Neural cell (in vitro differentiated cells): Measurements from ENCODE around the gene OR56A5. TPM values are rescaled to one million over a fixed set of nuclear protein-coding genes. Genes with fewer than 3 reads are reported as not detected.

ENCODE experiments used
- H2AFZ ChIP-seq: fragments of 200-600, 300-800 bp; sonication (generic), shearing (Covaris generic); 2 replicates; pipeline ENCODE4 v1.6.0; 2014; ENCODE audit warnings: low read depth, mild to moderate bottlenecking, antibody characterized with exemption, low read length, moderate library complexity
- H3F3A ChIP-seq: fragments of 200-600 bp; shearing (Covaris generic); 2 replicates; pipeline ENCODE4 v1.6.1; 2016; ENCODE audit warnings: mild to moderate bottlenecking, moderate library complexity, mixed read lengths, antibody characterized with exemption, low read length; ENCODE audit not compliant: insufficient read depth, poor library complexity, severe bottlenecking
- H3K27ac ChIP-seq: fragments of 200-600, 300-800 bp; sonication (generic), shearing (Covaris generic); 2 replicates; pipeline ENCODE4 v1.5.1; 2014; ENCODE audit warnings: mild to moderate bottlenecking, low read length, moderate library complexity
- H3K27me3 ChIP-seq: fragments of 300-800, 200-600 bp; sonication (generic), shearing (Covaris generic); 2 replicates; pipeline ENCODE4 v1.6.0; 2014; ENCODE audit warnings: mild to moderate bottlenecking, low read depth, low read length, moderate library complexity; ENCODE audit not compliant: insufficient read depth
- H3K36me3 ChIP-seq: fragments of 300-800, 200-600 bp; sonication (generic), shearing (Covaris generic); 2 replicates; pipeline ENCODE4 v1.5.1; 2014; ENCODE audit warnings: mild to moderate bottlenecking, antibody characterized with exemption, low read length, moderate library complexity; ENCODE audit not compliant: insufficient read depth
- H3K4me2 ChIP-seq: fragments of 300-800, 200-600 bp; sonication (generic), shearing (Covaris generic); 2 replicates; pipeline ENCODE4 v1.6.0; 2014; ENCODE audit warnings: mild to moderate bottlenecking, low read length
- H3K4me3 ChIP-seq: fragments of 300-800, 200-600 bp; sonication (generic), shearing (Covaris generic); 2 replicates; pipeline ENCODE4 v1.5.1; 2014; ENCODE audit warnings: mild to moderate bottlenecking, low read length, moderate library complexity
- H3K79me2 ChIP-seq: fragments of 200-600 bp; shearing (Covaris generic); replicated peaks from 2 replicates; pipeline ENCODE4 v1.6.0; 2014; ENCODE audit warnings: mild to moderate bottlenecking, low read length, moderate library complexity; ENCODE audit not compliant: insufficient read depth
- H3K9ac ChIP-seq: fragments of 300-800, 200-600 bp; sonication (generic), shearing (Covaris generic); 2 replicates; pipeline ENCODE4 v1.6.1; 2016; ENCODE audit warnings: mild to moderate bottlenecking, low read length, mixed read lengths
- H3K9me2 ChIP-seq: fragments of 200-600 bp; shearing (Covaris generic); 2 replicates; pipeline ENCODE4 v1.6.1; 2016; ENCODE audit warnings: mild to moderate bottlenecking, low read length, mixed read lengths; ENCODE audit not compliant: insufficient read depth
- H3K9me3 ChIP-seq: fragments of 200-600, 300-800 bp; sonication (generic), shearing (Covaris generic); 2 replicates; pipeline ENCODE4 v1.6.1; 2016; ENCODE audit warnings: mild to moderate bottlenecking, mixed run types, low read length, moderate library complexity, mixed read lengths
- H4K20me1 ChIP-seq: fragments of 200-600 bp; shearing (Covaris generic); 2 replicates; pipeline ENCODE4 v1.6.1; 2016; ENCODE audit warnings: mild to moderate bottlenecking, mixed run types; ENCODE audit not compliant: insufficient read depth
- CTCF ChIP-seq: fragments of 450-650 bp; IDR thresholded peaks from 2 replicates; pipeline ENCODE4 v1.5.1; 2014; ENCODE audit warnings: antibody characterized with exemption, mild to moderate bottlenecking, moderate library complexity; ENCODE audit not compliant: poor library complexity, severe bottlenecking
- EP300 ChIP-seq: fragments of 450-650 bp; conservative IDR thresholded peaks from 2 replicates; pipeline ENCODE4 v1.6.1; 2014; ENCODE audit warnings: antibody characterized with exemption, mild to moderate bottlenecking, moderate library complexity; ENCODE audit not compliant: poor library complexity, severe bottlenecking
- EZH2 ChIP-seq: fragments of 200-600, 300-800 bp; shearing (Covaris generic), sonication (generic); IDR thresholded peaks from 2 replicates; pipeline ENCODE4 v1.6.1; 2014; ENCODE audit warnings: antibody characterized with exemption, low read length, borderline replicate concordance, mild to moderate bottlenecking; ENCODE audit not compliant: insufficient read depth, poor library complexity, severe bottlenecking
- MXI1 ChIP-seq: fragments of 450-650 bp; conservative IDR thresholded peaks from 2 replicates; pipeline ENCODE4 v1.6.1; 2014; ENCODE audit warnings: antibody characterized with exemption, mild to moderate bottlenecking; ENCODE audit not compliant: poor library complexity, severe bottlenecking
- POLR2AphosphoS5 ChIP-seq: IDR thresholded peaks from 2 replicates; pipeline ENCODE4 v1.6.1; 2012
- RAD21 ChIP-seq: fragments of 450-650 bp; conservative IDR thresholded peaks from 2 replicates; pipeline ENCODE4 v1.6.1; 2014; ENCODE audit warnings: antibody characterized with exemption, mild to moderate bottlenecking, moderate library complexity
- SMC3 ChIP-seq: fragments of 450-650 bp; conservative IDR thresholded peaks from 2 replicates; pipeline ENCODE4 v1.6.1; 2014; ENCODE audit warnings: antibody characterized with exemption, mild to moderate bottlenecking, moderate library complexity; ENCODE audit not compliant: poor library complexity
- TAF1 ChIP-seq: IDR thresholded peaks from 2 replicates; pipeline ENCODE4 v1.6.1; 2012; ENCODE audit warnings: low read depth
- polyA plus RNA-seq: library from polyadenylated mRNA; depleted of rRNA; stranded (reverse); fragments of >200 nt; gene quantifications from 2 replicates; pipeline ENCODE4 v1.2.3, GENCODE V29; 2014
- TF ChIP-seq, protein P1 (sequence below): IDR thresholded peaks from 2 replicates; pipeline ENCODE4 v1.6.1; 2012; ENCODE audit warnings: borderline replicate concordance

Gene OR56A5
- polyA plus RNA-seq, 1 donor from 2014 or later = not detected

GRCh38 chr11:5941951-5942350 lies 26.3 kb downstream of the OR56A5 start, which contains the start of gene OR56A3:
Gene OR56A3 (plus strand): TSS chr11:5942251. CDS start chr11:5947347, 5,096 bp downstream.
- Histone ChIP-seq H3F3A (no peaks in the 10 kb centered on the region), H3K27me3 (no peaks in the 10 kb centered on the region), H4K20me1 (no peaks in the 10 kb centered on the region), H3K9me2 (no peaks in the 10 kb centered on the region), H3K36me3 (no peaks in the 10 kb centered on the region), H3K9ac (no peak within 1 kb of the TSS), H3K4me3 (no peak within 1 kb of the TSS), H3K9me3 (no peaks in the 10 kb centered on the region), H3K4me2 (no peak within 1 kb of the TSS), H2AFZ (no peak within 1 kb of the TSS), H3K79me2 (no peaks in the 10 kb centered on the region), H3K27ac (no peak within 1 kb of the TSS)
- no peak for TF ChIP-seq MXI1
- TF ChIP-seq EP300 = no peak
- TF ChIP-seq TAF1 = no peak
- TF ChIP-seq, protein P1, sequence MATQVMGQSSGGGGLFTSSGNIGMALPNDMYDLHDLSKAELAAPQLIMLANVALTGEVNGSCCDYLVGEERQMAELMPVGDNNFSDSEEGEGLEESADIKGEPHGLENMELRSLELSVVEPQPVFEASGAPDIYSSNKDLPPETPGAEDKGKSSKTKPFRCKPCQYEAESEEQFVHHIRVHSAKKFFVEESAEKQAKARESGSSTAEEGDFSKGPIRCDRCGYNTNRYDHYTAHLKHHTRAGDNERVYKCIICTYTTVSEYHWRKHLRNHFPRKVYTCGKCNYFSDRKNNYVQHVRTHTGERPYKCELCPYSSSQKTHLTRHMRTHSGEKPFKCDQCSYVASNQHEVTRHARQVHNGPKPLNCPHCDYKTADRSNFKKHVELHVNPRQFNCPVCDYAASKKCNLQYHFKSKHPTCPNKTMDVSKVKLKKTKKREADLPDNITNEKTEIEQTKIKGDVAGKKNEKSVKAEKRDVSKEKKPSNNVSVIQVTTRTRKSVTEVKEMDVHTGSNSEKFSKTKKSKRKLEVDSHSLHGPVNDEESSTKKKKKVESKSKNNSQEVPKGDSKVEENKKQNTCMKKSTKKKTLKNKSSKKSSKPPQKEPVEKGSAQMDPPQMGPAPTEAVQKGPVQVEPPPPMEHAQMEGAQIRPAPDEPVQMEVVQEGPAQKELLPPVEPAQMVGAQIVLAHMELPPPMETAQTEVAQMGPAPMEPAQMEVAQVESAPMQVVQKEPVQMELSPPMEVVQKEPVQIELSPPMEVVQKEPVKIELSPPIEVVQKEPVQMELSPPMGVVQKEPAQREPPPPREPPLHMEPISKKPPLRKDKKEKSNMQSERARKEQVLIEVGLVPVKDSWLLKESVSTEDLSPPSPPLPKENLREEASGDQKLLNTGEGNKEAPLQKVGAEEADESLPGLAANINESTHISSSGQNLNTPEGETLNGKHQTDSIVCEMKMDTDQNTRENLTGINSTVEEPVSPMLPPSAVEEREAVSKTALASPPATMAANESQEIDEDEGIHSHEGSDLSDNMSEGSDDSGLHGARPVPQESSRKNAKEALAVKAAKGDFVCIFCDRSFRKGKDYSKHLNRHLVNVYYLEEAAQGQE = no peak
- TF ChIP-seq EZH2 = no peak
- TF ChIP-seq RAD21 = no peak
- TF ChIP-seq POLR2AphosphoS5 = no peak
- no peak for TF ChIP-seq SMC3
- no peak for TF ChIP-seq CTCF

DNA sequence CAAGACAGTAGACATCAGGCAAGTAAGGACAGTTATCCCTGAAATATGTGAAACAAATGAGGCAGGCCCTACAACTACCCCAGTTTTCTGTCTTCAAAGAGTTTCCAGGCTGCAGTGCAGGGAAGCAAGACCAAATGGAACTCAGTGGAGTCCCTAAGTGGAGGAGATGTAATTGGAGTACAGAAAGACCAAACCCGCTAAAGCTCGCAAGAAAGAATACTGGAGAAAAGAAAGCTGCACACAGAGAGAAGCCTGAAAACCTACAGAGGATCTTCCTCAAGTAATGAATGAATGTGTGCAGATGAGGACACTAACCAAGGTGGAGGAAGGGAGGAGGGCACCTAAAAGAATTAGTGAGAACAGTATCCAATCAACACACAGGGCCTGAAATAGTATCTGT lies 27.5 kb downstream of the OR56A5 start:
- Histone ChIP-seq H3K9me3 (no peaks in the 10 kb centered on the region), H3K27me3 (no peaks in the 10 kb centered on the region), H2AFZ (no peak overlapping the region), H3K27ac (no peak overlapping the region), H3K4me2 (no peak overlapping the region), H3K9me2 (no peaks in the 10 kb centered on the region), H3F3A (no peaks in the 10 kb centered on the region), H4K20me1 (no peaks in the 10 kb centered on the region), H3K9ac (no peak overlapping the region), H3K79me2 (no peaks in the 10 kb centered on the region), H3K4me3 (no peak overlapping the region), H3K36me3 (no peaks in the 10 kb centered on the region)
- no peak for TF ChIP-seq EZH2
- TF ChIP-seq, protein P1 = no peak
- TF ChIP-seq POLR2AphosphoS5 = no peak
- no peak for TF ChIP-seq MXI1
- TF ChIP-seq TAF1 = no peak
- TF ChIP-seq EP300 = no peak
- no peak for TF ChIP-seq RAD21
- TF ChIP-seq CTCF = no peak
- no peak for TF ChIP-seq SMC3
